Suprapubic skin (tissue), 4 donors: ENCODE data around the gene POLR2M.

Experiments
- CTCF ChIP-seq, 2 donors: fragments of 200-600 bp in 1 of 2; fragments of 450-650 bp in 1 of 2; sonication (generic) in 1 of 2; IDR thresholded peaks; one replicate each; pipeline ENCODE4 v1.5.1; 2016 to 2019; ENCODE audit warnings: antibody characterized with exemption in 2 of 2, mild to moderate bottlenecking in 1 of 2, moderate library complexity in 1 of 2
- EP300 ChIP-seq: sonication (generic); formaldehyde crosslinking; IDR thresholded peaks from one replicate; pipeline ENCODE4 v1.6.1; 2017; ENCODE audit warnings: antibody characterized with exemption
- POLR2AphosphoS5 ChIP-seq, 3 donors: sonication (generic); formaldehyde crosslinking; IDR thresholded peaks; one replicate each; pipeline ENCODE4 v1.6.1; 2017; ENCODE audit warnings: antibody characterized with exemption in 3 of 3

DNA sequence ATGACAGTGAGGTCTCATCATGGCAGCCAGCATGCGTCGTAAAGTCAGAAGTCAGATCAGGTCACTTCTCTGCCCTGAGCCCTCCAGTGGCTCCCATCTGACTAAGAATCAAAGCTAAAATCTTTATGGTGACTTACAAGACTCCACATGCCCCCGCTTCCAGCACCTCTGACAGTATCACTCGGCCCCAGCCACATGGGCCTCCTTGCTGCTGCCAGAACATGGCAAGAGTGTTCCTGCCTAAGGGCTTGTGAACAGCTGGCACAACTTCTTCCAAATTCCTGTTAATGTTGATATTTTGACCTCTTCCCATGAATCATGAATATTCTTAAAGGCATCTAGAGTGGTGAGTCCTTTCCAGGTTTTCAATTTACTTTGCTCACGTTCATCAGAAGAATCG, 20.5 kb downstream of the POLR2M start:
- TF ChIP-seq CTCF (IDR thresholded peaks at IDR 0.05) (no peak), EP300 (no peak), POLR2AphosphoS5 (IDR thresholded peaks at IDR 0.05) (no peak)
